HepG2 (cell line): ENCODE measurements around the gene HERPUD2.

Experiments
- ZNF318 ChIP-seq: sonication (generic); formaldehyde crosslinking; IDR thresholded peaks from 2 replicates; pipeline ENCODE4 v1.4.0; 2020; ENCODE audit warnings: mild to moderate bottlenecking, missing genetic modification reagents
- ZNF775 ChIP-seq: sonication (generic); formaldehyde crosslinking; IDR thresholded peaks from 2 replicates; pipeline ENCODE4 v1.4.0; 2020; ENCODE audit warnings: missing genetic modification reagents, mild to moderate bottlenecking, moderate library complexity, borderline replicate concordance

GRCh38 chr7:35676211-35676610 lies 18.7 kb downstream of the HERPUD2 start:
- TF ChIP-seq ZNF318 (CRISPR knock-in tag) (no peak), ZNF775 (CRISPR knock-in tag) (no peak)
